B cell (primary cell): ENCODE results near the gene LMO7.

Experiments
- EZH2 ChIP-seq: IDR thresholded peaks from 2 replicates; pipeline ENCODE4 v1.6.1; 2012; ENCODE audit warnings: borderline replicate concordance, low read depth, mild to moderate bottlenecking, moderate library complexity, low read length; ENCODE audit not compliant: insufficient read depth, poor library complexity, severe bottlenecking
- TF ChIP-seq, protein P1 (sequence below): fragments of 200-600 bp; IDR thresholded peaks from one replicate; pipeline ENCODE4 v1.8.0; 2022; ENCODE audit warnings: antibody characterized with exemption, mild to moderate bottlenecking

DNA sequence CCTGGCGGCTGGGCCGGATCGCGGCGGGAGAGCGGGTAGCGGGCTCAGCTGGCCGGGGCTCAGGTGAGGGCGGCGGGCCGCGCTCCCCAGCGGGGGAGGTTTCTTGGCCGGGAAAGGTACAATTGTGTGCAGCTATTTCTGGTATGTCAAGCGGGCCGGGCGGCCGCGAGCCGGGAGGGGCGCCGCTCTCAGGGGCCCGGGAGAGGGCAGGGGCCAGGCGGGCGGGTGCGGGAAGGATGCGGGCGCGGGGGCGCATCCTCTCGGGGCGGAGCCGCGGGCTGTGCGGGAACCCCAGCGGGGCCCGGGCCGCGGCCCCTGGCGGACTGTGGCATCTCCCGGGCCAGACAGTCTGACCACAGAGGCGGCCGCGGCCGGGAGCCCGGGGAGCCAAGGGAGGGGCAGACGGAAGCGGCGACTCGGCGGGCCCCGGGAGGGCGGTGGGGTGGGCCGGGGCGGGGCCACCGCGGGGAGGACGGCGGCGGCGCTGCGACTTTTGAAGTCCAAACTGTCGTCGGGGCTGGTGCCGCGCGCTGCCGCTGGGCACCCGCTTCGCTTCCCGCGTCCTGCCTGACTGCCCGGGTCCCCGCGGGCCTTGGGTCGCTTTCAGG is at the start of gene LMO7:
- TF ChIP-seq, protein P1, sequence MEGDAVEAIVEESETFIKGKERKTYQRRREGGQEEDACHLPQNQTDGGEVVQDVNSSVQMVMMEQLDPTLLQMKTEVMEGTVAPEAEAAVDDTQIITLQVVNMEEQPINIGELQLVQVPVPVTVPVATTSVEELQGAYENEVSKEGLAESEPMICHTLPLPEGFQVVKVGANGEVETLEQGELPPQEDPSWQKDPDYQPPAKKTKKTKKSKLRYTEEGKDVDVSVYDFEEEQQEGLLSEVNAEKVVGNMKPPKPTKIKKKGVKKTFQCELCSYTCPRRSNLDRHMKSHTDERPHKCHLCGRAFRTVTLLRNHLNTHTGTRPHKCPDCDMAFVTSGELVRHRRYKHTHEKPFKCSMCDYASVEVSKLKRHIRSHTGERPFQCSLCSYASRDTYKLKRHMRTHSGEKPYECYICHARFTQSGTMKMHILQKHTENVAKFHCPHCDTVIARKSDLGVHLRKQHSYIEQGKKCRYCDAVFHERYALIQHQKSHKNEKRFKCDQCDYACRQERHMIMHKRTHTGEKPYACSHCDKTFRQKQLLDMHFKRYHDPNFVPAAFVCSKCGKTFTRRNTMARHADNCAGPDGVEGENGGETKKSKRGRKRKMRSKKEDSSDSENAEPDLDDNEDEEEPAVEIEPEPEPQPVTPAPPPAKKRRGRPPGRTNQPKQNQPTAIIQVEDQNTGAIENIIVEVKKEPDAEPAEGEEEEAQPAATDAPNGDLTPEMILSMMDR = no peak
- no peak for TF ChIP-seq EZH2
